Ishikawa (cell line): ENCODE results near the gene SBF2.

Source experiments
- CEBPB ChIP-seq: IDR thresholded peaks from 2 replicates; pipeline ENCODE4 v1.6.1; 2012
- CREB1 ChIP-seq: IDR thresholded peaks from 2 replicates; pipeline ENCODE4 v1.6.1; 2012; ENCODE audit warnings: low read depth
- EGR1 ChIP-seq: IDR thresholded peaks from 2 replicates; pipeline ENCODE4 v1.6.1; 2012
- EP300 ChIP-seq: IDR thresholded peaks from 2 replicates; pipeline ENCODE4 v1.6.1; 2012; ENCODE audit warnings: borderline replicate concordance
- FOXM1 ChIP-seq: IDR thresholded peaks from 2 replicates; pipeline ENCODE4 v1.6.1; 2012; ENCODE audit warnings: low read depth, borderline replicate concordance
- NFIC ChIP-seq: IDR thresholded peaks from 2 replicates; pipeline ENCODE4 v1.6.1; 2012
- USF1 ChIP-seq: IDR thresholded peaks from 2 replicates; pipeline ENCODE4 v1.6.1; 2012
- YY1 ChIP-seq: IDR thresholded peaks from 2 replicates; pipeline ENCODE4 v1.6.1; 2012; ENCODE audit warnings: low read depth

GRCh38 chr11:9777525-9777924 is 516.5 kb downstream of the SBF2 start:
- TF ChIP-seq NFIC, result no peak
- no peak for TF ChIP-seq EGR1
- no peak for TF ChIP-seq EP300
- no peak for TF ChIP-seq YY1
- TF ChIP-seq CEBPB, result no peak
- no peak for TF ChIP-seq FOXM1
- TF ChIP-seq CREB1, result no peak
- TF ChIP-seq USF1, result no peak
